HG03439 (cell line): ENCODE measurements around the gene NSA2.
A peak's percentile ranks its signal among the peaks of the same experiment; 100 is the strongest.
"Not testable (repeated sequence)": the region's sequence is repeated elsewhere in the genome, so short reads cannot be mapped to it uniquely, and the experiment has no call there.

ENCODE experiments used
- ATAC-seq: cut with Tn5 transposase; IDR thresholded peaks from one replicate; pipeline ENCODE4 v1.9.1; 2021; ENCODE audit warnings: mild to moderate bottlenecking, moderate library complexity; ENCODE audit not compliant: unreplicated experiment

Gene NSA2

DNA sequence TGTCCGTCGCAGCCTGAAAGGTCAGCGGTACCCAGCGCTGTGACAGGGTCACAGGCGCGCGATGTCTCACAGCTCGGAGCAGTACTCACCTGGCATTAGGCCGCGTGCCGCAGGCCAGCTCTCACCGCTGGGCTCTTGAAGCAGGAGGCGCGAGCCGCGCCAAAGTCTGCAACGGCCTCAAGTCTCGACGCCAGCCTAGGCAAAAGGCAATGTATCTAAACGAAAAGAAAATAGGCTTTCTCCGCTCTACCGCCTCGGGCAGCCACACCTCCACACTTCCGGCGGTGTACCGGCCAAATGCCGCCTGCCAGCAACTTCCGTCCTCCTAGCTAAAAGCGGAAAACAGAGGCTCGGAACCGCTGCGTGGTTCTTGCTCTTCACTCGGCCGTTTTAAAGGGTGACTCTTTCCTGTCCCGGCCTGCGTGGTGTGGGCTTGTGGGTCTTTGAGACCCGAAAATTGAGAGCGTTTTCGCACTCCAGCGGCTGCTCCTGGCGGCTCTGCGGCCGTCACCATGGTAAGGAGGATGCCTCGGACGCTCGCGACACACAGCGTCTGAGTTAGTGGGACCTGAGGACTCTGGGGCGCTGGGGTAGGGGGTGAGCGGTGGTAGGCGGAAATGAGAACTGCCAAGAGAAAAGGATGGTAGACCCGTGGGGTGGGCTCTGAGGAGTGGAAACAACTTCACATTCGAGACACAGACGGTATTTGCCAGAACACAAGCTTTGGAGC lies at the start of gene NSA2, which contains the start of gene GFM2:
Gene NSA2 (plus strand): TSS at position 401 of the 730 bp plus-strand sequence. CDS start 112 bp downstream, at position 513.
Gene GFM2 (minus strand): TSS at position 269 of the 730 bp plus-strand sequence. CDS start 3,375 bp downstream, outside the sequence.
- ATAC-seq, result peak; percentile 91

- no peak for ATAC-seq
Observed at GRCh38 chr5:74717596-74717995, 49.5 kb upstream of the NSA2 start.

- ATAC-seq, result no peak
Observed at GRCh38 chr5:74722271-74722670, 44.8 kb upstream of the NSA2 start.

DNA sequence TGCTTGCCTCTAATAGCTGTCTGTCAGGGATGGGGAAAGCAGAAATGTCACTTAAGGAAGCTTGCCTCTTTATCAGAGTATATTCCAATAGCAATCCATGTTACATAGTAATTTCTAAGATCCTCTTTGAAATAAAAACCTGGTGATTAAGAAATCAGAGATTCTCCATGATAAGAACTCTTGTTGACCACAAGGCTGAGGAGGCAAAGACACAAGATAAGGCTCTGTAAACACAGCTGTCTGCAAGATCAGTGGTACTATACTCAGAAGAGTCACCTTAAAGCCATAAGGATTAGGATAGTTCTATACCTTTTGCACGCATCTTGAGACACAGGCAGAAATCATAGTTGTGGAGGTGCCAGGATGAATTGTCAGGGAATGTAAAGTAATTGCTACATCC lies 41.7 kb upstream of the NSA2 start:
- no peak for ATAC-seq

- ATAC-seq, result no peak
Observed at GRCh38 chr5:74736759-74737158, 30.3 kb upstream of the NSA2 start.

GRCh38 chr5:74738406-74738805 lies 28.6 kb upstream of the NSA2 start:
- ATAC-seq, result no peak

- ATAC-seq, result not testable (repeated sequence)
Observed at GRCh38 chr5:74748742-74749141, 18.3 kb upstream of the NSA2 start.

- no peak for ATAC-seq
Observed at GRCh38 chr5:74761241-74761640, 5.8 kb upstream of the NSA2 start.

- no peak for ATAC-seq
Observed at GRCh38 chr5:74762599-74762998, 4.5 kb upstream of the NSA2 start.

GRCh38 chr5:74763504-74763903 lies 3.5 kb upstream of the NSA2 start:
- ATAC-seq, result no peak

DNA sequence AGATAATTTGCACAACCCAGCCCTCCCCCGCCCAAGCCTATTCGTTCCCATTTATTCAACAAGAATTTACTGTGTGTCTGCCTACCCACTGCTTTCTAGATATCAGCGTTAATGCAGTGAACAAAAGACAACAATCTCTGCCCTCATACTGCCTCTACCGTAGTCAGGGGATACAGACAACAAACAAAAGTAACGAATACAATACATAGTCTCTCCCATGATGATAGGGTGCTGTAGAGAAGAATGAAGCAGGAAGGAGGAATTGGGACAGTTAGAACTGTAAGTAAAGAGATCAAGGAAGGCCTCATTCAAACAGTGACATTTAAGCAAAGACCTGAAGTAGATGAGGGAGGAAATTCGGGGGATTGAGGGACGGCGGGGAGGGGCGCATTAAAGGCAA lies 1.8 kb upstream of the NSA2 start:
- ATAC-seq, result no peak

DNA sequence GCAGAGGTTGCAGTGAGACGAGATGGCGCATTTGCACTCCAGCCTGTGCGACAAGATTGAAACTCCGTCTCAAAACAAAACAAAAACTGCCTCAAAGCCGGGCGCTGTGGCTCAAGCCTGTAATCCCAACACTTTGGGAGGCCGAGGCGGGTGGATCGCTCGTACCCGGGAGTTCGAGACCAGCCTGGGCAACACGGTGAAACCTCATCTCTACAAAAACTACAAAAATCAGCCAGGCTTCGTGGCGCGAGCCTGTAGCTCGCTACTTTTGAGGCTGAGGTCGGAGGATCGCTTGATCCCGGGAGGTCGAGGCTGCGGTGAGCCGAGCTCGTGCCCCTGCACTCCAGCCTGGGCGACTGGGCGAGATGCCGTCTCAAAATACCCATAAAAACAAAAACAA lies 1.1 kb upstream of the NSA2 start:
- ATAC-seq, result no peak

GRCh38 chr5:74766418-74766848 lies 616 bp upstream of the NSA2 start:
- peak; percentile 51 for ATAC-seq

DNA sequence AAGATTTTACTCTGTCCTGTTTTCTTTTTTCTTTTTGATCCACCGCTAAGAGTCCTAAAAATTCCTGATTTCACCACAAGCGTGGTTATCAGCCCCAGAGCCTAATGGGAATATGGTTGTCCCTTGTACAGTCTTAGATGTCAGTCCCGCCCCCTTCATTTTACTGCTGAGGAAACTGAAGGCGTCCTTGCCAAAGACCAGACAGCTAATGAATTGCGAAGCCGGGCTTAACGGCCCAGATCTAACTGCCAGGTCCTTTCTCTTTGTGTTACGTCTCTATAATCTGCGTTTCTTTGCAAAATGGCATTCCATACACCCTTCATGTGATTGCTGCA lies 497 bp downstream of the NSA2 start:
- ATAC-seq, result peak; percentile 18

DNA sequence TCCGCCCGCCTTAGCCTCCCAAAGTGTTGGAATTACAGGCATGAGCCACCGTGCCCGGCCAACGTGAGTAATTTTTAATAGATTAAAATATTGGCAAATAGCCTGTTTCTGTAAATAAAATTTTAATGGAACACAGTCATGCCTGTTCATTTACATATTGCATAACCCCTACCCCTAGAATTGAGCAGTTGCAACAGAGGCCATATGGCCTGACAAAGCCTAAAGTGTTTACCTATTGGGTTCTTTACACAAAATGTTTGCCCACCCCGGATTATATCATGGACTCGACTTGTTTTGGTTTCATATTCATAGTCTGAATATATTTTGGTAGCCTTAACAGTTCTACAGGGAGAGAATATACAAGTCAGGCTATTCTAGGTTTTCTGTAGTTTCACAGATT lies 5.3 kb downstream of the NSA2 start:
- ATAC-seq, result no peak

DNA sequence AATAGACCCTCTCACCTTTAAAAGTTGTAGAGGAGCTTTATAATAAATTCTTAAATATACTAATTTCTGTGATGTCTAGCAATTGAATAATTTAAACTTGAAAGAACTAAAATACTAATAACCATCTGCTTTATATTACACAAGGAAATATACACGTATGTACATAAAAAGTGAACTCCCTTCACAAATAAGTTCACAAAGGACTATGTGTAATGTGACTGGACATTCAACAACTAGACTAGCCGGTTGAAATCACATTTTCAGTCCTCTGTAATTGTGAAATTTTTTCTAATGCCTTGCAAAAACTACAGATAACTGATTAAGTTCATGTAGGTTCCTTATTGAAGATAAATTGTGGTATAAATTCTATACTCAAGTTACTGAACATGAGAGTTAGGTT lies 11.6 kb downstream of the NSA2 start:
- ATAC-seq, result no peak

DNA sequence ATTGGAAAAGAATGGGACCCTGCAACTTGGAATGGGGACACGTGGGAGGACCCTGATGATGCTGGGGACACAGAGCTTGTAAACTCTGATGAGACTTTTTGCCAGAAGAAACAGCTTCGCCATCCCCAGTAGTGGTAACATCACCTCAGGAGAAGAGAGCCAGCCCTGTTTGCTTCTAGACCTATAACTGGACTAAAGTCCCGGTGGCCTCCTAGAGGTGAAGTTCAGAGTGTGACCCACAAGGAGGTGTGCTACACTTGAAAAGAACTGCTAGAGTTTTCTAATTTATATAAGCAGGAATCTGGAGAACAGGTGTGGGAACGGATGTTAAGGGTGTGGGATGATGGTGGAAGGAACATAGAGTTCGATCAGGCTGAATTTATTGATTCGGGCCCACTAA lies 19.8 kb downstream of the NSA2 start:
- no peak for ATAC-seq

DNA sequence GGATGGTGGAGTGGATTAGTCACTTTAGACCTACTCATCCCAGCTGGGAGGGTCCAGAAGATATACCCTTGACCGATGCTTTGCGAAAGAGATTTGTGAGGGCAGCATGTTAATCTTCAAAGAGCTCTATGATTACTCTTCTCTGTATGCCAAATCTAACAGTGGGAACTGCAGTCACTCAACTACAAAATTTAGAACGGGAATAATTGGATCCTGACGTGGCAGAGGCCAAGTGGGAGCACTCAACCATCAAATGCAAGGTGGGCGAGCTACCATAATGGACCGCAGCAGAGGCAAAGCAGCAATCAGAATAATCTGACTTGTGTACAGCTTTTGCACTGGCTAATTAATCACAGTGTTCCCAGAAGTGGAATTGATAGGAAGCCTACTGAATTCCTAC lies 20.4 kb downstream of the NSA2 start:
- ATAC-seq, result no peak

DNA sequence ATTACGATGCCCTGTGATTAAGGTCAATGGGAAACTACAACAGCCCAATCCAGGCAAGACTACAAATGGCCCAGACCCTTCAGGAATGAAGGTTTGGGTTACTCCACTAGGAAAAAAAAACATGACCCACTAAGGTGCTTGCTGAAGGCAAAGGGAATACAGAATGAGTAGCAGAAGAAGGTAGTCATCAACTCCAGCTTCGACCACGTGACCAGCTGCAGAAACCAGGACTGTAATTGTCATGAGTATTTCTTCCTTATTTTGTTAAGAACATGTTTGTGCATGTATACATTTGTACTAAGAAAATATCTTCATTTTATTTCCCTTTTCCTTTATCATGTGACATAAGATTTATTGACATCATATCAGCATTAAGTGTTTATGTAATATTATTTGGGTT lies 24.6 kb downstream of the NSA2 start:
- ATAC-seq, result not testable (repeated sequence)

- ATAC-seq, result no peak
Observed at GRCh38 chr5:74798977-74799911, 32.2 kb downstream of the NSA2 start.

DNA sequence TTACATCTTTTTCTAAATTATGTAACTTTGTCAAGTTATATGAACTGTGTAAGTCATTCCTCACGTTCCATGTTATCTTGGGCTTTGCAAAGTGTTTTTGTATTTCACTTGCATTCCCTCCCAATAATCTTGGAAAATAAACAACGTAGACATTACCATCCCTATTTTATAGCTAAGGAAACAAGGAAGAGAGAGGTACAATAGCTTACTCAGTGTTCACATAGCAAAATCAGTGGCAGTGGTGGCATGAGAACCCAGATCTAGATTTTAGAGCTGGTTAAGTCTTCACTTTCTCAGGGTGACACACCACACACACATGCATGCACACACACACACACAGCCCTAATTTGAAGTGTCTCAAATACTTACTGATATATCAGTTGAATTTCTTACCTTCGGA lies 34.1 kb downstream of the NSA2 start:
- ATAC-seq, result no peak

GRCh38 chr5:74801941-74802340 lies 34.9 kb downstream of the NSA2 start:
- ATAC-seq, result no peak
